GM18502 (cell line): ENCODE data around the gene PCED1A.

Experiments
- ATAC-seq: cut with Tn5 transposase; IDR thresholded peaks from one replicate; pipeline ENCODE4 v1.9.1; 2021; ENCODE audit warnings: mild to moderate bottlenecking; ENCODE audit not compliant: unreplicated experiment, poor library complexity

The PCED1A gene

GRCh38 chr20:2840138-2840966 lies at the start of gene PCED1A, which contains the start of gene VPS16:
Gene PCED1A (minus strand): TSS chr20:2840655. CDS start chr20:2839912, 743 bp downstream.
Gene VPS16 (plus strand): TSS chr20:2840745. CDS start chr20:2840775, 30 bp downstream.
- peak; percentile 98 for ATAC-seq

- no peak for ATAC-seq
Measured at GRCh38 chr20:2889797-2890196, 49.3 kb upstream of the PCED1A start.

DNA sequence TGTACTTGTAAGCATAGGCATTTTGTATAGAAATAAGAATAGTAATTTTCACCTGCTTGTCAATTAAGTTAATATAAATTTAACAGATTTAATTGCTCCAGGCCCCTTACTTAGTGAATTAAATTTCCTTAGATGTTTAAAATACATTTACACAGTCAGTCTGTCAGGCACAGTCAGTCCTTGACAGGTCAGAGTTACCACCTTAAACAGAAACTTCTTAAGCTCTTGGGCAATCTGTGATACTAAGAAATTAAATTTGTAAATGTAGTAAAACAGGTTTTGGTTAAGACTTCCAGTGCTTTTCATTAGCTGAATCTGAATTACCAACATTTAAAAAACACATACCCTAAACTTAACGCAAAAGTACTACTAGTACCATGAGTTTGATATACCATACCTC lies 48.8 kb upstream of the PCED1A start:
- no peak for ATAC-seq

DNA sequence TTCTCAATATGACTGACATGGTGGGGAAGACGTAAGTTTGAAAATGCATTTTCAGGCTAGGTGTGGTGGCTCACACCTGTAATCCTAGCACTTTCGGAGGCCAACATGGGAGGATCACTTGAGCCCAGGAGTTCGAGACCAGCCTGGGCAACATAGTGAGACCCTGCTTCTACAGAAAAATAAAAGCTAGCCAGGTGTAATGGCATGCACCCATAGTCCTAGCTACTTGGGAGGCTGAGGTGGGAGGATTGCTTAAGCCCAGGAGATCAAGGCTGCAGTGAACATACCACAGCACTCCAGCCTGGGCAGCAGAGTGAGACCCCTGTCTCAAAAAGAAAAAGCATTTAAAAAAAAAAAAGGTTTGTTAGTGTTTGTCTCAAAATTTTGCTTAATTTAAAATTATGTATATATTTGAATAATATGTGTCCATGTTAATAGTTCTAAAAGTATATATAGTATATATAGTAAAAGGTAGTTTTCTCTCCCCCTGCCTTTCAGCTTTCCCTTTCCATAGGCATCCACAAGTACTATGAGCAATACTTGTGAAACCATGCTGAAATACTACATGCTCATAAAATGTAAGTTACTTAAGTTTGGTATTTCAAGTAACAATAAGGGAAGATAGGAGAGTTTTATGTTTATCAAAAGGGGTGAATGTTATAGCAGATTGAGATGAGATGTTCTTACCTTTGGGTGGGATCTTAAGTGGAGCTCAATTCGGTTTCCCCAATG lies 47.9 kb upstream of the PCED1A start:
- ATAC-seq, result no peak

DNA sequence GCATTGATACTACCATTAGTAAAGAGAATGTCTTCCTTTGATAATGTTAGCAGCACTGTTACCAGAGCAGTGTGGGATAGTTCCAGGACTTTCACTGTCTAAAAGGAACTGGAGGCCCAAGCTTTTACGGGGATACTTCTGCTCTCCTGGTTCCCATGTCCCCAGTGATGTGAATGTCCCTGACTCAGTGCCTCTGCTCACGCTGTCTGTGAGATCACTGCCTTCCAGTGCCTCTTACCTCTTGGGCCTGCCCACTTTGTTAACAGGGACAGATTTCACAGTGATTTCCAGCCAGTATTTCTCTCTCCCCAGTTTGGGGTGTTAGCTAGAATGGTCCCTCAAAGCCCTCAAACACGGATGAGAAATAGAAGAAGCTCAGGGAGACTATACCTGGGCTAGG lies 47.3 kb upstream of the PCED1A start:
- ATAC-seq, result no peak

- no peak for ATAC-seq
Measured at GRCh38 chr20:2883726-2884637, 43.5 kb upstream of the PCED1A start.

DNA sequence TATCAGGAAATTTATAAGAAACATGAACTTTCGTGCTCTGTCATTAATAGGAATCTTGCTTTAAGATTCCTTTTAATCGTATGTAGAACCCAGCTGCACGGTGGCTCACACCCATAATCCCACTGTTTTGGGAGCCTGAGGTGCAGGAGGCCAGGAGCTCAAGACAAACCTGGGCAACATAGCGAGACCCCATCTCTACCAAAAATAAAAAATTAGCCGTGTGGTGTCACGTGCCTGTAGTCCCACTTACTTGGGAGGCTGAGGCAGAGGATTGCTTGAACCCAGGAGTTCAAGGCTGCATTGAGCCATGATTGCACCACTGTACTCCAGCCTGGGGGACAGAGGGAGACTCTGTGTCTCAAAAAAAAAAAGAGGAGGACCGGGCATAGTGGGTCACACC lies 40.2 kb upstream of the PCED1A start:
- no peak for ATAC-seq

DNA sequence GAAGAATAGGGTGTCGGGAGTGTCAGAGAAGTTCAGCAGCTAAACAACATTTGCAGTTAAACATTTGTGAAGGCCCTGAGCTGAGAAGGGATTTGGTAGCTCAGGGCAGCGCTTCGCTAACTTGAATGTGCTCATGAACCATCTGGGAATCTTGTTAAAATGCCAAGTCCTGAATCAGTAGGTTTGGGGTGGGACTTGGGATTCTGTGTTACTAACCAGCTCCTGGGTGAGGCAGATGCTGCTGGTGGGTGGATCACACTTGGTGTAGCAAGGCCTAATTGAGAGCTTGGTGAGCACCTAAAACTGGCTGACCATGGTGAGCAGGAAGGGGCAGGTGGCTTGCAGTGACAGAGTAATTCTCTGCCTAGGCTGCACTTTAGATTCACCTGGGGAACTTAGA lies 38.7 kb upstream of the PCED1A start:
- ATAC-seq, result no peak

DNA sequence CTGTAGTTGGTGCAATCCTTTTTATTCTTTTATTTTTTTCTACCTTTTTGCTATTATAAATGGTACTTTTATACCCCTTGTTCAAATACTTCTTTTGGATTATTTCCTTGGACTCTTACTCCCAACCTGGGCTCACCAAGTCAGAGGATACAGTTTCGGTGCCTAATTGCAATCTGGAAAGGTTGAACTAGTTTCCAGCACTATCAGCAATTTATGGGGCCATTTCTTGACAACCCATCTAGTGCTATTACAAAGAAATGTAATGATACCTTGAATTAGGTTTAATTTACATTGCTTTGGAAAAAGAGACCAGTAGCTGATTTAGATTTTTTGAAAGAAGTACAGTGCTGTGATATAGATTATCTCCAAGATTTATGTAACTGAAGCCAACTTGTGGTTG lies 38.1 kb upstream of the PCED1A start:
- ATAC-seq, result no peak

DNA sequence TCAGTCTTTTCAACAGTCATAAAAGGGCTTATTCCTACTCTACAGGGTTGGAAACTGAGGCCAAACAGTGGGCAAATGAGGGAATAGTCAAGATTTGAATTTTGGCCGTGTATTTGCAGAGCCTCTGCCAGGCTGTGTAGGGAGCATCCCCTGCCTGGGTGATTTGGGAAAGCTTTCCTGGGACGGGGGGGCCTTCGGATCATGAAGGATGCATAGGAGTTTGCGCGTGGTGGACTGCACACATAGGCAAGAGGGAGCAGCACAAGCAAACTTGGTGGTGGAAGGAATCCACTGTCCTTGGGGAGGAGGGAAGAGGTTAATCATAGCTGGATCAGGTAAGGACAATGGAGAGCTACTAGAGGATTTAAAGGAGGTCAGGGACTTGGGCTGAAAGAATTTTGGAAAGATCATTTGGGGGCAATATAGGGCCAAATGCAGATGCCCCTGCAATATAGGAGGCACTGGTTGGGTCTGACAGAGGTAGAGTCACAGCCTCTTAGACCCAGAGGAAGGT lies 35.3 kb upstream of the PCED1A start:
- no peak for ATAC-seq

DNA sequence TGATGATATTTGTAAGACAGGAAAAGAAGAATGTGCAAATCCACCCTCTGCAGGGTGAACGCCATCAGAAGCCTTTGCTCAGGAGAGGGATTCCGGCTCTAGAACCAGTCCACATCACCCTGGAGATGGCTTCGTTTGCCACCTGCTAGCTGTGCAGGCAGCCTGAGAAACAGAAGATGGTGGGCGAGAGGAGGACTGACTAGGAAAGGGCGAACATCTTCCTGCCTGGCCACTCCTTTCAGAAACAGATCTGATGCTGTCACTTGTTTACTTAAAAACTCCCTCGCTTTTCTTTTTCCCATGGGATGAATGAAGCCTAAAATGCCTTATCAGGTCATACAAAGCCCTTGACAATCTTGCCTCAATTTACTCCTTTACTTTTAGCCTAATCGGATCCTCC lies 34.0 kb upstream of the PCED1A start:
- ATAC-seq, result no peak

DNA sequence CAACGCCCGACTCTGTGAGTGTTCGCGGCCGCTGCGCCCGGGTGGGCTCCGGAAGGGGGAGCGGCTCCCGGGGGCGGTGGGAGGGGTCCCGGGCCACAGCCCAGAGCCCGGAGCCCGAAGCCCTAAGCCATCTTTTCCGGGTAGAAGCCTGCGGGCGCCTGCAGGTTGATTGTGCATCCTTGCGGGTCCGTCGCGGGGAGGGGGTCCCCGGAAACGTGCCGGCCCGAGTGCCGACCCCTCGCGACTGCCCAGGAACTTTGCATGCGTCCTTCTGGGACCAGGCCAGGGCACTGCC lies 33.2 kb upstream of the PCED1A start:
- ATAC-seq, result no peak

DNA sequence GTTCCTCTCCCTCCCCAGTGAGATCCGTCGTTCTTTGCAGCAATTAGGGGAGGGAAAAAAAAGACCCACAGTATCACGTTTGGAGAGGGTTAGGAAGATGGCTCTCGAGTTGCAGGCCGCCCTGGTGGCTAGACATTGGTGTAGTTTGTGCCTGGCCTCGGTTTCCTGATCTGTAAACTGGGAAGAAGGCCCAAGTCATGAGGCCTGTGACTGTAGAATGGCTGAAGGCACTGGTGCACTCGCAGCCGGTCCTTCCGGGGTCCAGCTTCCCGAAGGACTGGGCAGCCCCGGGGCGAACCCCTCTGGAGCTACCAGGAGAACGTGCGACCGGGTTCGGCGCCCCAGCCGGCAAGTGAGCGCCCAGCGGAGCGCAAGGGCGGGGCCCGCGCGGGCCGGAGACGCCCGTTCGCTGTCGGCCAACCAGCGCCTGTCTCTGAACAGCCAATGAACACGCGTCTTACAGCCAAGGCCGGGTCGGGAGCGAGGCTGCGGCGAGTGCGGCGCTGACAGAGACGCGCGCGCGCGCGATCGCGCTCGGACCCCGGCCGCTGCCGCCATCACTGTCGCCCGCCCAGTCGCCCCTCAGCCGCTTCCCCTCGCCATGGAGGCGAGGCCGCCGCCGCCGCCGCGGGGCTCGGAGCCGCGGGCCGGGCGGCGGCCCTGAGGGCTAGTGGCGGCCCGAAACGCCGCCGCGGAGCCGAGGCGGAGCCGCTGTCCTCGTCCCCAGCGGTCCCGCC lies 32.7 kb upstream of the PCED1A start, which contains the start of gene PTPRA:
Gene PTPRA, plus strand, starts transcription at position 472 of the 737 bp plus-strand sequence. CDS start 90,797 bp downstream, outside the sequence.
- peak; percentile 91 for ATAC-seq

GRCh38 chr20:2872459-2873009 lies 32.1 kb upstream of the PCED1A start:
- ATAC-seq, result peak; percentile 33

- ATAC-seq, result peak; percentile 0
Measured at GRCh38 chr20:2871661-2872458, 31.4 kb upstream of the PCED1A start.

DNA sequence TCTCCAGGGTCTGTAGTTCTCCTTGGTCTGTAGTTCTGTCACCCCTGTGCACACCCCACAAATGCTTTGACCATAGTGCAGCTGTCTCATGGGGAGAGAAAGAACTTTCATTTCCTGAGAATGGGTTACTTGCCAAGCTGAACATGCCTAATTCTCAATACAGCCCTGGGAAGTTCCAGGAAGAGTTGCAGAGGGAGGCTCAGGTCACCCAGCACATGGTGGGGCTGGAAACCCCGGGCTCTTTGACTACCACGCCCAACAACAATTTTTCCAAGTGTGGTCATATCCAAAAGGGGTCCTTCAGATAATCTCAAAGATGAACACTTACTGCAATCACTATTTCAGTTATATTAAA lies 30.6 kb upstream of the PCED1A start:
- ATAC-seq, result no peak

DNA sequence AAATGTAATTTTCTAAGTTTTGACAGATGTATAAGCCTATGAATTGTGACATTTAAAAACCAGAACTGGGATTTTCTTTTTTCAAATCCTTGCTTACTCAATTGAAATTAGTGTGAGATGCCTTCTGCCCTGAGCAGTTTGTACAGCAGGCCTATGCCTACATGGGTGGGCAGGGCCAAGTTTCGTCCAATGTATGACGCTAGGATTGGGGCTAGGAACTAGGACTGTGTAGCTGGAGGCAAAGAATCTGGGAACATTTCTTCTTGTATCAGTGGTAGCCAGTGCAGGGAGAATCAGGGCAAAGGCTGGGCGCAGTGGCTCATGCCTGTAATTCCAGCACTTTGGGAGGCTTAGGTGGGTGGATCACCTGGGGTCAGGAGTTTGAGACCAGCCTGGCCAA lies 28.9 kb upstream of the PCED1A start:
- no peak for ATAC-seq

GRCh38 chr20:2867081-2867864 lies 26.8 kb upstream of the PCED1A start:
- ATAC-seq, result no peak
